NCI-H2171 (cell line): ENCODE measurements around the gene CAPN6.

ENCODE experiments used
- DNase-seq: peaks from one replicate; lab custom pipeline; 2025; lab: John Stamatoyannopoulos, UW

The CAPN6 gene, protein sequence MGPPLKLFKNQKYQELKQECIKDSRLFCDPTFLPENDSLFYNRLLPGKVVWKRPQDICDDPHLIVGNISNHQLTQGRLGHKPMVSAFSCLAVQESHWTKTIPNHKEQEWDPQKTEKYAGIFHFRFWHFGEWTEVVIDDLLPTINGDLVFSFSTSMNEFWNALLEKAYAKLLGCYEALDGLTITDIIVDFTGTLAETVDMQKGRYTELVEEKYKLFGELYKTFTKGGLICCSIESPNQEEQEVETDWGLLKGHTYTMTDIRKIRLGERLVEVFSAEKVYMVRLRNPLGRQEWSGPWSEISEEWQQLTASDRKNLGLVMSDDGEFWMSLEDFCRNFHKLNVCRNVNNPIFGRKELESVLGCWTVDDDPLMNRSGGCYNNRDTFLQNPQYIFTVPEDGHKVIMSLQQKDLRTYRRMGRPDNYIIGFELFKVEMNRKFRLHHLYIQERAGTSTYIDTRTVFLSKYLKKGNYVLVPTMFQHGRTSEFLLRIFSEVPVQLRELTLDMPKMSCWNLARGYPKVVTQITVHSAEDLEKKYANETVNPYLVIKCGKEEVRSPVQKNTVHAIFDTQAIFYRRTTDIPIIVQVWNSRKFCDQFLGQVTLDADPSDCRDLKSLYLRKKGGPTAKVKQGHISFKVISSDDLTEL

DNA sequence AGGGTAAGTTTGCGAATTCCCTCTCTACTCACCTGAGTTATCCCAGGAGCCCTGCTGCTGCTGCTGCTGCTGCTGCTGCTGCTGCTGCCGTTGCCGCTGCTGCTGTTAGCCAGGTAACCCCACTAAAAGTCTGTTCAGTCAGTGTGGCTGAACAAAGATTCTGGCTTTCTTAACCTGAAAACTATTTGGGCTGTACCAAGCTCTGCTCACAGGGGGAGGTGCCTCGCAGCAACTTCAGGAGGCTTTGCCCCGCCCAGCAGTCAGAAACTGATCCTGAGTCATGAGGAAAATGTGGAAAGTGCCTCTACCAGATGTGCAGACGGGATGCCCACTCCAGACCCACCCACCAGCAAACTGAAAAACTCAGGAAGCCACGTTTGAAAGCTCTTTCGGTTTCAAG, at the start of gene CAPN6:
Gene CAPN6 (minus strand): TSS at position 145 of the 400 bp plus-strand sequence. CDS start 6,547 bp downstream, outside the sequence.
- DNase-seq, result no peak

DNA sequence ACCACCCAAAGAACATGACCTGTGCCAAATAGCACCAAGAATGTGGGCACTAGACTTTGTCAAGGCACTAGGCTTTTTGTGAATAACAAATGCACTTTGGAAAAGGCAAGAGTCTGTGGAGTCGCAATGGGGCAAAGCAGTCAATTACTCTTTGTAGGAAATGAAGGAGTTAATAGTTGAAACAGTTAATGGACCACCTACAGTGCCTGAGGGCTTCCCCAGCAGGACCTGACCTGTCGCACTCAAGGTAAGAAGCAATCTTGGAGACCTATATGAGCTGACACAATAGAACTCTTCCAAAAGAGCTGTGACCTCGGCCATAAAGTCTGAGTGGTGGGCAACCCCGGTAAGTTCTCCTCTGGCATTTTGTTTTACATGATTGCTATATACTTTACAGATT, 49.2 kb upstream of the CAPN6 start:
- DNase-seq, result no peak

DNA sequence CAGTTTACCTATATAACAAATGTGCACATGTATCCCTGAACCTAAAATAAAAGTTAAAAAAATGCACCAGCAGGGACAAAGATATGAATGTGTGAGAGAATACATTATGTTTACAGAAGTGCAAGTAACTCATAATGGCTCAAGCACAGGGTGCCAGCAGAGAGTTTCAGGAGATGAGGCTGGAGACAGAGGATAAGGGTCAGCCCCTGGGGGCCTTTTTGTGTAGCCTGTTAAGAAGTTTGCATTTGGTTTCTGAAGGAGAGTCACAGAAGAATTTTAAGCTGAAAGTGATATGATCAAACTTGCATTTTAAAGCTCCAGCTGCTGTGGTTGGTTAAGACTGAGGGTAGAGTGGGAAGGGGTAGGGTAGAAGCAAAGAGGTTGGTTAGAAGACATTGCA, 48.6 kb upstream of the CAPN6 start:
- DNase-seq, result no peak

DNA sequence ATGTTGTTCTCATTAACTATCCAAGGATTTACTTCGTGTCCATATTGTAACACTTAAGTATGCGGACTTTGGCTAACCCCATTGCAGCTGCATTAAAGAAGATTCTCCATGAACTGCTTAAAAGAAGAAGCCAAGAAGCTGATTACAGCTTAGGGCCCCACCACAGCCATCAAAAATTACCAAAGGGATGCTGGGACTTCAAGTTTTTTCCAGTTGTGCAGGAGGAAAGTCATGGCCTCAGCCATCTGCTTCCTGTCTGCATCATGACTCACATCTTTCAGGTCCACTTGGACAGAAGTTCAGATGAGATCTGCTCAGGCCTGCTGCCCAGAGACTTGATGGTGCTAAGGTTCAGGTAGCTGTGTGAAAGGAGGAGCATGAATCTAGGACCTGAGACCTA, 38.8 kb upstream of the CAPN6 start:
- no peak for DNase-seq

DNA sequence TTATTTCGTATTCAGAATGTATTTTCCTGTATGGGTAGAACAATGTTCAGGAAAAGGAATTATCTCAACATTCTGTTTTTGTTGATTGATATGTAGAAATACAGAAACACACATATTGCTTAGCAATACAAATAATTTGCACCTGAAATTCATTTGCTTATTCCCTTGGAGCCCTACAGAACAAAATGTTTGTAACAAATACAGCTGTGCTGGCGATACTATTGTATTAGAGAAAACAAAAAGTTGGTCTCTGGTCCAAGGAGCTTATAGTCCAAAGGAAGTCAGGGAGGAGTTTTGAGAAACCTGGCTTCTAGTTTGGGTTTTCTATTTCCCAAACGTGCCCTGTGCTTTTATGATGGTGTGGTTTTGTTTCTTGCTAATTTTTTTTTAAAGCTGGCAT, 37.8 kb upstream of the CAPN6 start:
- DNase-seq, result no peak

DNA sequence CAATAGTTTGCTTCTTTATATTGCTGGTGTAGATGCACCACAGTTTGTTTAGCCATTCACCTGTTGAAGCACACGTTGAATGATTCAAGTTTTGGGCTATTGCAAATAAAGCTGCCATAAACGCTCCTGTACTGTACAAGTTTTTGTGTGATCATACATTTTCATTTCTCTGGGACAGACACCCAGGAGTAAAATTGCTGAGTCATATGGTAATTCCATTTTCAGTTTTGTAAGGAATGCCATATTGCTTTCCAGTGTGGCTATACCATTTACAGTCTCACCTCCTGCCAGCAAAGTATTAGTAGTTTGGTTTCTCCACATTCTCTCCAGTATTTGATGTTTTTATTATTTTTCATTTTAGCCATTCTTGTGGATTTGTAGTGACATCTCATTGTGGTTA, 32.0 kb upstream of the CAPN6 start:
- no peak for DNase-seq

DNA sequence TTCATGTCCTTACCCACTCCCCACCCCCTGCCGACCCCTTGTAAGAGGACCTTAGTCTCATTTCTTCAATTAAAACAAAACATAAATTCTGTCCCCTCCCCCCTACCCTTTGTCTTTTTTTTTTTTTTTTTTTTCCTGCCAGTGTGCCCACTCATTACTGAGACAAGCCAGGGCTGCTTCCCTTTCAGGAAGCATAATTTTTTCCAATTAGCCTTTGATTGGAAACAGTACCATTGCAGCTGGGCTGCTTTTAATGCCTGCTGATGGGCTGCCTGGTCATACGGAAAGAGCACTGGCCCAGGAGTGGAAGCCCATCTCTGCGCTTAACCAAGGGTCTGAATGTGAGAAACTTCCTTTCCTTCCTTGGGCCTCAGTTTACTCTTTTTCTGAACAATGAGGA, 18.6 kb upstream of the CAPN6 start:
- DNase-seq, result no peak

DNA sequence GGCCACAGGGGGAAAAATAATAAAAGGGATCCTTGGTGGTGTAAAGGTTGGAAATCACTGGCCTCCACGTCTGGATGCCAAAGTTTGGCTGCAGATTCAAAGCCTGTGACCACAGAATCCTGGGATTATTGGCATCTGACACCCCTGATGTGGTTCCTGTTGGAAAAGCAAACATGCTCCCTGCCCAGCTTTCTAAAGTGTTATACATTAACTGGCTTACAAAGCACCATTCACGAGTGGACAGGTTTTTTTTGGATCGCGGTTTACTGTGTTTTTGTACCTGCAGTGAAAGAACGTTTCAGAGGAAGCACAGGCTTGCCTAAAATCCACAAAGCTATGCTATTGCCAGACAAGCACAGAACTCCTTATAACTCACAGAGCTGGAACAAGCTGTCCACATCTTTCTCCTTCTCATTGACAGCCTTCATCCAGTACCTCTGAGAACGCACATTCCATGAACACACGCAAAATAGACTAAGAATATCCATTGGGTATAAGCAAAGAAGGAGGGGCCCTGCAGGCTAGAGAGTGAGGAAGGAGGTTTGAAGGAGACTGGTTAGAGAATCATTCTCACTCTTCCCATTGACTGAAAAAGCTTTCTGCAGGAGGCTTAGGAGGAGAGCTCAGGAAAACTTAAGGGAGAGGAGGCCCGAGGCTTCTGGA, 14.5 kb upstream of the CAPN6 start:
- no peak for DNase-seq

DNA sequence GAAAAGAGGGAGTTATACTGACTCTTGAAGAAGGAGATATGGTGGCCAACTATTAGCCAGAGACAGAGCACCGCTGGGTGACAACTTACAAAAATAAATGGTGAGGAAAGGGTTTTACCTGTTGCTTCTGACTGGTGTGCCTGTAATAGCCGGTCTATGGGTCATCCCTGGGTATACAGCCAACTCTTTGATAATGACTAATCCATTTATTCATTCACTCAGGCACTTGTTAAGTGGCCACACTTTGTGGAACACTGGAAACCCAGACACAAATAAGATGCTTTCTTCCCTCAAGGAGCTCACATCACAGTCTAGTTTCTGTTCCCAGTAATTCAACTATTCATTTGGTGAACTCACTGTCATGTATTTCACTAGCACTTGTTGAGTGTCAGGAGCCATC, 13.2 kb upstream of the CAPN6 start:
- no peak for DNase-seq

DNA sequence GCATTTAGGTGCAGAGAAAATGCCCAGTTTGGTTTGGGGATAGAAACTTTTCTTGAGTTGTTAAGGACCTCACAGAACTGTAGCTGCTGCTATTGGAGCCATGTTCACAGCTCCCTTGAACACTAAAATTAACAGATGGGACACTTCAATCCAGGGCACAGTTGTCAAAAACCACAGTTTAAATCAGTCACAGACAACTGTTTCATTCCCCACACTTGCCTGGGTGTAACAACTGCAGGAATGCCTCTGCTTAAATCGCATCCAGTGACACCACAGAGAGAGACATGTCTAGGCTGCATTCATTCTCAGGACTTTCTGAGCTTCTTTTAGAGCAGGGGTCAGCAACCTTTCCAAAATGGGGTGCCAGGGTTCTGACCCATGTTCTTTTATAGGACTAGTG, 12.7 kb upstream of the CAPN6 start:
- no peak for DNase-seq

DNA sequence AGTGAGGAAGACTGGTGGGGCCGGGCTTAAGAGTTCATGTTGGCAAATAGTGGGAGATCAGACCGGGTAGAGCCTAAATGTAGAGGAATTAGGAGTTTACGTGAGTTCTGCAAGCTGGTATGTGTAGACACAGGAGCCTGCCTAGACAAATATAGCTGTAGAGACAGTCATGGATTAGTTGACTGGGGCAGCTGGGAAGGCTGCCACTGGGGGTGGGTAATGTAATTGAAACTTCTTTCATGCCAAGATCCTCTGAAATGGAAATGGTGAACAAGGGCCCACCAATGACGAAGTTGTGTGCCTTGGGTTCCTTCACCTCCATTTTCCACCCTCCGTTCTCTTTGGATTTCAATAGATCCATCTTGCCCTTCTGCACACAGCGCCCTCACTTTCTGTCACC, 11.9 kb upstream of the CAPN6 start:
- DNase-seq, result no peak

DNA sequence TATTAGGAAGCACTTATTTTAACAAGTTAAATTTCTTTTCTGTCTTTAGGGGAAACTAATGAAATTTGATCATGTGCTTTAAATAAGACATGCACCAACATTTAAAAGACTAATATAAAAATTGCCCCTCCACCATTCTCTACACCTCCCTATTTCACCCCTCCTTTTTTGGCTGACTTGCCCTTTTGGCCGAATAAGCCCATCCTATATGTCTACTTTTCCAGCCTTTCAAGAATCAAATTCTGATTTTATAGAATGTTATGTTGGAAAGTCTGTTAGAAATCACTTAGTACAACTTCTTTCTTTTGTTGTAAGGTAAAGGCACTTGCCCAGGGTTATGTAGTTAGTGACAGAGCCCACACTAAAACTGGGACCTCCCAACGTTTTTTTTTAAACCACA, 1.8 kb downstream of the CAPN6 start:
- DNase-seq, result no peak

DNA sequence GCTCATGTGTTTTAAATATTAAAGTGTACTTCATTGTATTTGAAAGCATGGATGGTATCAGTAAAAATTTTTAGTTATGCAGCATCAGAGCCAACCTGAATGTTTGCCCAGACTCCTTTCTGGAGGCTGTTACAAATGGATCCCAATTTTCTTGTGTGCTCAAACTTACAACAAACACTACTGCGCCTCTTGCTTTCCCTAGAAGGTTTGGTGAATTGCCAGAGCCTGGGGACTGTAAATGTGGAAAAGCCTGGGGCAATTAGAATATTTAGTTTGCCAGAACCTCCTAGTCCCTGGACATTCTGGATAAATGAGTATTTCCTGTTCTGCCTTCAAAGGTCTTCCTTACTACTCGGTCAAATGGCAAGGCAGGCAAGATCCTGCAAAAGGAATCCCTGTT, 4.8 kb downstream of the CAPN6 start:
- no peak for DNase-seq

DNA sequence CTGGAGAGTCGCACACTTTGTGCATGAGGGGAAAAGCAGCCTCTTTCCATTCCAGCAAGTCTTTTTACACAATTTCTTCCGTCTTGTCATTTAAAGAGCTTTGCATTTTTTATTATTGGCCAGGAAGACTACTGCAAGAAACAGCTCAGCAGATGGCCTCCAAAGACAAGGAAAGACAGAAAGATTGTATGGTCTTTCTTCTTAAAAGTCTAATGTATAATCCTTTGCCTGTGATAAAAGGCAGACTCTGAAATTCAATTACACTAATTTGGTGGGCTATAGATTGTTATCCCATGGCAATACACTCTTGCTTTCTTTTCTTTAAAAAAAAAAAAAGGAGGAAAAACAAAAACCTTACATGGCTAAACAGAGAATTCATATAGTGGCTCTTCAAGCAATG, 5.9 kb downstream of the CAPN6 start:
- no peak for DNase-seq

DNA sequence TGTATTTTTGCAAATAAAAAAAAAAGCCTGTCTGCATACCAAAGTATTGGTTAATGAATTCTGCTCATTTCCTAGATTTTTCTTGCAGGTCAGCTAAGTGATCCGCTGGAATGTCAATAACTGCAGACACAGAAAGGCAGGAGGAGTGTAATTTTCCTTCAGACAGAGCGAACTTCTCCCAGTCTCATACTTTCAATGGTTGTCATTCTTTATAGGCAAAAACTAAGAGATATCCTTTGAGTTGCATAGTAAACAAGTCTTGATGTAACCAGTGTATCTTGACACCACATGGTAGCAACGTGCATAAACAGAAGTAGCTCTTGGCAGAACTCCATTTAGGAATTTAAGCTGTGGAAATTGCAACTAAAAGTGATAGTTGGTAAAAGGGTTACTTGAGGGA, 8.2 kb downstream of the CAPN6 start:
- DNase-seq, result no peak

DNA sequence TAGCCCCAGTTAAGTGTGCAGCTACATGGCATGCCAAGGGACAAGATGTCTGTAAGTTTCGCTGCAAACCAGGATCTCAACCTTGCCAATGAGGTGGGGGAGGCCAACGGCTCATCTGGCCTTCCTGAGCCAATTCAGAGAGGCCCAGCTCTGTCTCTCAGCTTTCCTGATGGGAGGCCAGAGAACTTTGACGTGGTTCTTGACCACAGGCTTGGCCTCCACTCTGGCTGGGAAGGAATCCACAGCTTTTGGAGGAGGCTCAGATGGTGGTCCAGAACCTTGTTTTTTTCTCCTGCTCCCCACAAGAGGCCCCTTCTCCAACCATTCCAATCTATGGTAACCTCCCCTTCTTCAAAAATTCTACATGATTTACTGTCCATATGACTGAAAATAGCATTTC, 9.8 kb downstream of the CAPN6 start:
- no peak for DNase-seq

DNA sequence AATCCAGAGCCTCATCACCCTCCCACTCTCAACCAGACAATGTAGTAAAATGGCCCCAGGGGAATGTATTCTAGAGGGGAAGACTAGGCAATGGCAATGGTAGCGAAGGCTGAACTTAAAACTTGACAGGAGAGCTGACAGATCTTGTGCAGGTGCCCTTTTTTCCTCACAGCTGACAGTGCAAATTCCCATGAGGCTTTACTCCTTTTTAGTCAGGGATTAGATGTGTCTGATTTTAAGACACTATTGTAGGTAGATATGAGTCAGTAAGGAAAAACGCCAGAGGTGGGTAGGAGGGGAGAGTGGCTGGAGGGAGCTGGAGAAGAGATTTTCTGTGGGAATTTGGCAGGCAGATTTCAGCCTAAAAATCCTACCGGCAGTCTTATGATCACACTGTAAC, 10.7 kb downstream of the CAPN6 start:
- DNase-seq, result no peak

DNA sequence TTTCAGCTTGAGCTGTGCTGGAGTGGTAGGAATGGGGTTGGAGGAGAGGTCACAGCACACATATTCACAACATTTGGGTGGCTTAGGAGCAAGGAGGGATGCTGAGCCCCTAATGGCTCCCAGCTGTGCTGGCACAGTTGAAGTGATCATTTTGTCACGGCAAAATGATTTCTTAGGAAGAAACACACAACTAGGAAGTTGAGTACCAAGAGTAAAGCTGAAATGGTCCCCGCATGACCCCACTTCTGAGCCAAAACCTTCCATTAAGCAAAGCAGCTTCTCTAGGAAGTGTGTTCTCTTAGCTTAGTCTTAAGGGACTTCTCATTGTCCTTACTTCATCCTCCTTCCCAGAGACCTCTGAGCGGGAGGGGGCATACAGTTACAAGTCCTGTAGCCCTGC, 12.6 kb downstream of the CAPN6 start:
- DNase-seq, result no peak

DNA sequence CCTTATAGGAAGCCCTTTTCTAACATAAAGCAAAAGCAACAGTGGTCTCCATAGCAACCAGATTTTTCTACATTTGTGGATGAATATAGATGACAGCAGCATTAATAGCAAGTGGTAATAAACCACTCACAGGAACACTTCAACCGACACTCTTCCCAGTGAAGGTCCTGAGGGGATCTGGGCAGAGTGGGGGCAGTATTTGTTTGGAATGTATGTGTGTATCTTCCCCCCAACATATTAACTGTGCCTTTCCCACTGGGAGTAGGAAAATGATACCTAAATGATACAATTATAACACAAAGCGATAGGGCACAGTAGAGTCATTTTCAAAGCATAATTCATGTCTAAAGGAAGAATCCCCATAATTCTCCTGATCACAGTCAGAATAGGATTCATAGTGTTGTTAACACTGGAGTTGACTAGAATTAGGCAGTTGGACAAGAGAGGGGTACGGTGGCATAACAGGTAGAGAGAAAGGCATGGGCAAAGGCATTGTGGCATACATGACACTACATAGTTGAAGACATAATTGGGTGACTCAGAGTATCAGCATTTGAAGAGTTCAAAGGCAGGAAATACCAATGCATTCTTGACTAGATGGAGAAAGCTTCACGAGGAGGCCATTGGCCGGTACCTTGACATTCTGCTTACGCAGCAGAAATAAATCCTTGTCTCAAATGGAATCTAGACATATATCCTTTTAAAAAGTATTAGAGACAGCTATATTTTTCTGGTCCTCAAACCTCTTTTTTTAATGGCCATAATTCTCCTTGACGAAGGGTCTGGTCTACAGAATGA, 15.2 kb downstream of the CAPN6 start:
- no peak for DNase-seq

DNA sequence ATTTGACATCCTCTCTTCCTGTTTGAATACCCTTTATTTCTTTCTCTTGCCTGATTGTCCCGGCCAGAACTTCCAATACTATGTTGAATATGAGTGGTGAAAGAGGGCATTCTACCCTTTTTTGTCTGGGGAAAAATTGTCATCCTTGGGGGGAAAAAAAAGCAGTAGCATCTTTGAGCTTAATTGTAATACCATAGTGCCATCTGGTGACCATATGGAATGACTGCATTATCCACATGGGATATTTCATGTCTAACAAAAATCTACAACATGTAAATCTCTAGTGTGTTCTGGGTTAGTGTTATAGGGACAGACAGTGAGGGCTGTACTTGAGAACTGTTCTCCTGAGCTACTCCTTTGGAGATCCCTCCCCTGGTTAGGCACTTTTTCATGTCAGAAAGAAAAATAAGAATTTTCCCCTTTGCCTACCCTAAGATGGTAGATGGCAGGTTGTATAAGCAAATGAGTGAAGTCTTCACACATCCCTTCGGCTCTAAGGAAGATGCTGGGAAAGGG, 26.0 kb downstream of the CAPN6 start:
- no peak for DNase-seq

DNA sequence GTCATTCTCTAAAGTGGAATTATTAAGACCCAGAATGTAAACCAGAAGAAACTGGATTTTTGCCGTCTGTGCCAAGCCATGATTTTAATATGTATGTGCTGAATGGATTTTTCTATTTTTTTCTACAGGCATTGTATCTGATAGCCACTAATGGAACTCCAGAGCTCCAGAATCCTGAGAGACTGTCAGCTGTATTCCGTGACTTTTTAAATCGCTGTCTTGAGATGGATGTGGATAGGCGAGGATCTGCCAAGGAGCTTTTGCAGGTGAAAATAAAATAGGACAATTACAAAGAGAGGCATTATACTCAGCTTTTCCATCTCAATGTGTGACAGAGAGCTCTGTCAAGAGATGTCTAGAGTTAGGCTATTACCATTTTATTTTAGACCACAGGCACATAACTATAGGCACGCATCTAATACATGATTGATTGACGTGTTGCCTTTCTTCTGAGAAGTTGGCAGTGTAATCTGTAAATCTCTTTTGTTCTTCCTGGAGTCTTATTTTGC, 53.9 kb downstream of the CAPN6 start:
- DNase-seq, result no peak

DNA sequence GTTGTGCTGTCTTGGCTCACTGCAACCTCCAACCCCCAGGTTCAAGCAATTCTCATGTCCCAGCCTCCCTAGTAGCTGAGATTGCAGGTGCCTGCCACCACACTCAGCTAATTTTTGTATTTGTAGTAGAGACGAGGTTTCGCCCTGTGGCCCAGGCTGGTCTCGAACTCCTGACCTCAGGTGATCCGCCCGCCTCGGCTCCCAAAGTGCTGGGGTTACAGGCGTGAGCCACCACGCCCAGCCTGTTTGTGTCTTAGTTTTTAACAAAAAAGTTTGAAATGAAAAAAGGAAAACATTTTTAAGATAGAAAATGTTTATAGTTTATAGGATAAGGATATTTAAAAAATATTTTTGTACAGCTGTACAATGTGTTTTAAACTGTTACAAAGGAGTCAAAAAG, 62.4 kb downstream of the CAPN6 start:
- DNase-seq, result no peak
